ENCODE data around the gene SLC9C2.

- TF ChIP-seq POLR2AphosphoS5 (IDR thresholded peaks at IDR 0.05; ENCODE audit: low read depth, low read length) (no peak), TAF1 (IDR thresholded peaks at IDR 0.05; ENCODE audit: borderline replicate concordance, insufficient read depth, low read length) (no peak), SIN3A (IDR thresholded peaks at IDR 0.05; ENCODE audit: borderline replicate concordance, insufficient read depth, low read length) (no peak)
These were observed 53.1 kb downstream of the SLC9C2 start for GRCh38 chr1:173549813-173550212.

All from PFSK-1 (cell line).